IMR-90 (cell line): ENCODE results near the gene ACY1. TPM values are rescaled to one million over a fixed set of nuclear protein-coding genes. Genes with fewer than 3 reads are reported as not detected.
A peak's percentile ranks its signal among the peaks of the same experiment; 100 is the strongest.

Experiments
- ATAC-seq: fragments of 200-7000 bp; cut with Tn5 transposase; 2 replicates; pipeline ENCODE4 v1.9.1; 2020; ENCODE audit warnings: low read depth, mild to moderate bottlenecking, moderate library complexity
- BruUV-seq: library from RNA; stranded (reverse); fragments of 400-500 nt; replicated peaks from 2 replicates; lab custom pipeline; 2021; lab: Mats Ljungman, UMichigan
- CTCF ChIA-PET: fragments of 300-600 bp; formaldehyde crosslinking; extraction: SDS; loops from one replicate; lab custom pipeline; 2021; ENCODE audit warnings: antibody characterized with exemption; lab: Yijun Ruan, JAX
- POLR2A ChIA-PET: fragments of 300-600 bp; sonication (Branson Sonifier 250); formaldehyde crosslinking; loops from one replicate; lab custom pipeline; 2022; ENCODE audit warnings: antibody characterized with exemption; ENCODE audit not compliant: unreplicated experiment; lab: Charles Lee
- DNase-seq: peaks from one replicate; pipeline ENCODE4 v3.0.0; 2013
- H2AFZ ChIP-seq: replicated peaks from 2 replicates; pipeline ENCODE3; 2013; ENCODE audit warnings: low read length, mild to moderate bottlenecking; ENCODE audit not compliant: poor library complexity
- H2AK5ac ChIP-seq: 2 replicates; pipeline ENCODE4 v1.6.1; 2013; ENCODE audit warnings: low read depth, low read length, inconsistent platforms
- H2AK9ac ChIP-seq: replicated peaks from 2 replicates; pipeline ENCODE3; 2013; ENCODE audit warnings: mild to moderate bottlenecking, low read depth, low read length, moderate library complexity; ENCODE audit not compliant: poor library complexity
- H2BK120ac ChIP-seq: 2 replicates; pipeline ENCODE4 v1.6.1; 2013; ENCODE audit warnings: low read depth, low read length, inconsistent platforms
- H2BK15ac ChIP-seq: 3 replicates; pipeline ENCODE4 v1.6.1; 2013; ENCODE audit warnings: low read depth, low read length, inconsistent platforms
- H2BK20ac ChIP-seq: 2 replicates; pipeline ENCODE4 v1.6.1; 2013; ENCODE audit warnings: low read depth, mild to moderate bottlenecking, inconsistent platforms, low read length, moderate library complexity
- H2BK5ac ChIP-seq: 2 replicates; pipeline ENCODE4 v1.6.1; 2013; ENCODE audit warnings: mild to moderate bottlenecking, low read depth, low read length, inconsistent platforms; ENCODE audit not compliant: poor library complexity, severe bottlenecking
- H3K14ac ChIP-seq: replicated peaks from 2 replicates; pipeline ENCODE4 v1.6.1; 2013; ENCODE audit warnings: low read depth, low read length, inconsistent platforms
- H3K18ac ChIP-seq: 2 replicates; pipeline ENCODE4 v1.6.1; 2013; ENCODE audit warnings: low read depth, low read length, control low read depth
- H3K23ac ChIP-seq: 2 replicates; pipeline ENCODE4 v1.6.1; 2013; ENCODE audit warnings: low read depth, low read length, inconsistent platforms
- H3K27ac ChIP-seq: 2 replicates; pipeline ENCODE4 v1.5.1; 2013; ENCODE audit warnings: mild to moderate bottlenecking, control low read depth, low read length; ENCODE audit not compliant: insufficient read depth
- H3K27me3 ChIP-seq: 2 replicates; pipeline ENCODE4 v1.6.1; 2013; ENCODE audit warnings: low read length; ENCODE audit not compliant: control insufficient read depth, insufficient read depth
- H3K36me3 ChIP-seq: 2 replicates; pipeline ENCODE4 v1.6.1; 2013; ENCODE audit warnings: low read length, mixed read lengths; ENCODE audit not compliant: control insufficient read depth, insufficient read depth
- H3K4ac ChIP-seq: 2 replicates; pipeline ENCODE4 v1.6.1; 2013; ENCODE audit warnings: low read depth, low read length, inconsistent platforms
- H3K4me1 ChIP-seq: 2 replicates; pipeline ENCODE4 v1.6.1; 2013; ENCODE audit warnings: low read length, mixed read lengths; ENCODE audit not compliant: control insufficient read depth, insufficient read depth
- H3K4me2 ChIP-seq: 2 replicates; pipeline ENCODE4 v1.6.1; 2013; ENCODE audit warnings: low read depth, mild to moderate bottlenecking, control low read depth, low read length, moderate library complexity
- H3K4me3 ChIP-seq: 2 replicates; pipeline ENCODE4 v1.5.1; 2013; ENCODE audit warnings: low read depth, mild to moderate bottlenecking, control low read depth, low read length, moderate library complexity; ENCODE audit not compliant: insufficient read depth
- H3K56ac ChIP-seq: 2 replicates; pipeline ENCODE4 v1.6.1; 2013; ENCODE audit warnings: low read length, inconsistent platforms; ENCODE audit not compliant: insufficient read depth; ENCODE audit errors: extremely low read depth
- H3K79me1 ChIP-seq, 2 experiments: 2 replicates each; pipeline ENCODE4 v1.6.1; 2013; ENCODE audit warnings: low read length in 2 of 2, inconsistent platforms in 1 of 2, low read depth in 1 of 2
- H3K9ac ChIP-seq: 2 replicates; pipeline ENCODE4 v1.6.1; 2013; ENCODE audit warnings: low read depth, low read length, control low read depth
- H3K9me1 ChIP-seq: 2 replicates; pipeline ENCODE4 v1.6.1; 2013; ENCODE audit warnings: low read length, inconsistent platforms; ENCODE audit not compliant: insufficient read depth
- H3K9me3 ChIP-seq: 2 replicates; pipeline ENCODE4 v1.6.1; 2013; ENCODE audit warnings: low read length; ENCODE audit not compliant: control insufficient read depth, insufficient read depth
- H4K20me1 ChIP-seq: 2 replicates; pipeline ENCODE4 v1.6.1; 2013; ENCODE audit warnings: low read length, inconsistent platforms; ENCODE audit not compliant: insufficient read depth
- H4K5ac ChIP-seq: 2 replicates; pipeline ENCODE4 v1.6.1; 2013; ENCODE audit warnings: mild to moderate bottlenecking, low read depth, low read length, control low read depth
- H4K8ac ChIP-seq, 2 experiments: 2 replicates each; pipeline ENCODE4 v1.6.1; 2013; ENCODE audit warnings: low read depth in 2 of 2, low read length in 2 of 2, control low read depth in 1 of 2, inconsistent platforms in 1 of 2
- H4K91ac ChIP-seq: 2 replicates; pipeline ENCODE4 v1.6.1; 2013; ENCODE audit warnings: low read depth, low read length, inconsistent platforms; ENCODE audit not compliant: insufficient read depth
- BHLHE40 ChIP-seq: fragments of 150-350 bp; IDR thresholded peaks from 2 replicates; pipeline ENCODE4 v1.6.1; 2016; ENCODE audit warnings: mild to moderate bottlenecking, low read depth, low read length
- CHD1 ChIP-seq: IDR thresholded peaks from 2 replicates; pipeline ENCODE4 v1.6.1; 2012; ENCODE audit warnings: low read depth, low read length, improper control_type of control experiment
- FOS ChIP-seq: fragments of 150-350 bp; IDR thresholded peaks from 2 replicates; pipeline ENCODE4 v1.6.1; 2016; ENCODE audit warnings: low read depth, low read length
- MAZ ChIP-seq: IDR thresholded peaks from 2 replicates; pipeline ENCODE4 v1.6.1; 2012; ENCODE audit warnings: low read depth, mild to moderate bottlenecking, low read length, improper control_type of control experiment, moderate library complexity, borderline replicate concordance
- NFE2L2 ChIP-seq: fragments of 150-350 bp; IDR thresholded peaks from 2 replicates; pipeline ENCODE4 v1.6.1; 2016; ENCODE audit warnings: low read depth, mild to moderate bottlenecking, low read length
- RAD21 ChIP-seq: IDR thresholded peaks from 2 replicates; pipeline ENCODE4 v1.6.1; 2012; ENCODE audit warnings: low read length, improper control_type of control experiment
- RCOR1 ChIP-seq: IDR thresholded peaks from 2 replicates; pipeline ENCODE4 v1.6.1; 2012; ENCODE audit warnings: mild to moderate bottlenecking, low read length, improper control_type of control experiment; ENCODE audit not compliant: insufficient replicate concordance
- RFX5 ChIP-seq: IDR thresholded peaks from 2 replicates; pipeline ENCODE4 v1.8.0; 2012; ENCODE audit warnings: low read depth, mild to moderate bottlenecking, low read length, moderate library complexity
- SMC3 ChIP-seq: fragments of 150-350 bp; IDR thresholded peaks from 2 replicates; pipeline ENCODE4 v1.6.1; 2016; ENCODE audit warnings: low read depth, mild to moderate bottlenecking, antibody characterized with exemption, low read length, moderate library complexity
- dilution Hi-C: fragments of 300-500 bp; cut with HindIII; formaldehyde crosslinking; loops from one replicate; pipeline ENCODE4 v1.14.3; 2018; ENCODE audit warnings: low sequenced_read_pairs; ENCODE audit not compliant: unreplicated experiment
- in situ Hi-C: fragments of 300-500 bp; cut with MboI; formaldehyde crosslinking; loops from 3 replicates; pipeline ENCODE4 v1.14.3; 2019; ENCODE audit warnings: low sequenced_read_pairs, inconsistent platforms, mixed read lengths
- intact Hi-C: fragments of 100-400 bp; cut with micrococcal nuclease; formaldehyde crosslinking; loops from 2 replicates; pipeline ENCODE4 v1.10.0; 2022
- polyA plus RNA-seq, 3 experiments: library from polyadenylated mRNA; depleted of rRNA; stranded (reverse); fragments of >200 nt; gene quantifications; 2 replicates each; pipeline ENCODE4 v1.2.3, GENCODE V29; 2012; ENCODE audit warnings: low replicate concordance in 1 of 3
- total RNA-seq: library from RNA; depleted of rRNA; stranded (reverse); fragments of >200 nt; gene quantifications from 2 replicates; pipeline ENCODE4 v1.2.3, GENCODE V29; 2012
- TF ChIP-seq, protein P1 (sequence below): fragments of 150-350 bp; IDR thresholded peaks from 2 replicates; pipeline ENCODE4 v1.6.1; 2016; ENCODE audit warnings: low read depth, mild to moderate bottlenecking, low read length, moderate library complexity, borderline replicate concordance

Gene ACY1
- total and polyA plus RNA-seq, 2 of the 4 experiments (the other 2 are of a cell fraction): 22.0 to 47.1 TPM

GRCh38 chr3:51984269-51984647, 923 bp downstream of the ACY1 start:
- Histone ChIP-seq H2BK20ac (no peak overlapping the region), H3K9me3 (no peaks in the 10 kb centered on the region), H3K27ac (no peak overlapping the region), H4K91ac (0 out of 2 replicates have a peak overlapping the region, but pooled peaks have one; percentile 78), H3K23ac (no peak overlapping the region; the same call in 1 of the 2 replicates), H3K4me3 (no peak overlapping the region), H2BK15ac (no peak overlapping the region), H3K56ac (no peak overlapping the region), H2BK5ac (peak overlapping the region; percentile 84), H3K14ac (no peak overlapping the region), H2AK9ac (peak overlapping the region; percentile 96), H3K79me1 (peaks cover 5 to 51% of the 10 kb centered on the region in 2 experiments; a peak in 3 of 4 replicates), H4K8ac (peak overlapping the region in 1 of 2 experiments; percentile 79; a peak in 1 of 4 replicates), H4K5ac (no peak overlapping the region), H2BK120ac (no peak overlapping the region), H3K9me1 (peaks cover 9% of the 10 kb centered on the region), H3K4me1 (peaks cover 13% of the 10 kb centered on the region), H4K20me1 (peaks cover 4% of the 10 kb centered on the region), H3K36me3 (peaks cover 2% of the 10 kb centered on the region; the same call in 1 of the 2 replicates), H3K4me2 (no peak overlapping the region), H3K27me3 (no peaks in the 10 kb centered on the region), H3K4ac (peak overlapping the region; percentile 84), H3K18ac (no peak overlapping the region), H2AK5ac (peak overlapping the region; percentile 98), H3K9ac (no peak overlapping the region), H2AFZ (no peak overlapping the region)
- intact Hi-C loops: no loop called here
- ChIA-PET POLR2A (no interaction called here), CTCF (no interaction called here)
- no TSS peak for BruUV-seq
- ATAC-seq: no peak
- no peak for TF ChIP-seq NFE2L2
- TF ChIP-seq, protein P1, sequence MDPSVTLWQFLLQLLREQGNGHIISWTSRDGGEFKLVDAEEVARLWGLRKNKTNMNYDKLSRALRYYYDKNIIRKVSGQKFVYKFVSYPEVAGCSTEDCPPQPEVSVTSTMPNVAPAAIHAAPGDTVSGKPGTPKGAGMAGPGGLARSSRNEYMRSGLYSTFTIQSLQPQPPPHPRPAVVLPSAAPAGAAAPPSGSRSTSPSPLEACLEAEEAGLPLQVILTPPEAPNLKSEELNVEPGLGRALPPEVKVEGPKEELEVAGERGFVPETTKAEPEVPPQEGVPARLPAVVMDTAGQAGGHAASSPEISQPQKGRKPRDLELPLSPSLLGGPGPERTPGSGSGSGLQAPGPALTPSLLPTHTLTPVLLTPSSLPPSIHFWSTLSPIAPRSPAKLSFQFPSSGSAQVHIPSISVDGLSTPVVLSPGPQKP: no peak
- no peak for TF ChIP-seq MAZ
- no peak for TF ChIP-seq CHD1
- TF ChIP-seq FOS: no peak
- TF ChIP-seq RCOR1: no peak
- TF ChIP-seq SMC3: no peak
- no peak for TF ChIP-seq RAD21
- TF ChIP-seq RFX5: no peak
- TF ChIP-seq BHLHE40: no peak
- no peak for DNase-seq
- in situ Hi-C loops: no loop called here
- dilution Hi-C loops: no loop called here
